ENCODE measurements around the gene OR10G3. TPM values are rescaled to one million over a fixed set of nuclear protein-coding genes. Genes with fewer than 3 reads are reported as not detected.

Gene OR10G3
- total and polyA plus RNA-seq, 2 of the 13 experiments (the other 11 are each of a cell fraction or from before 2014, with no cell fraction given) = not detected

DNA sequence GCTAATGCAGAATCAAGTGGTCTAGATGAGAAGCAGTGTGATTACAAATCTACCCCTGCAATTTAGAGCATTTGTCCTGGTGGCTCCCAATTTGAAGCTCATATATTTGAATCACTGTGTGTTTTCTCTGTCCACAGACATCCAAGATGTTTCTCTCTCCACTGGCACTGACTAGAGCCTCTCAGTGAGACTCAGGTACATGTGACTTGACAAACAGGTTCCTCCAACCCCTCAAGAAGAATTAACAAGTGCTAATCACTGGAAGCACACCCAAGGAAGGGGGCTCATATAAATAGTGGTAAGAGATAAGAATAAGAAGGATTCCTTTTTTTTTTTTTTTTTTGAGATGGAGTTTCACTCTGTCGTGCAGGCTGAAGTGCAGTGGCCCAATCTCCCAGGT lies 34.4 kb upstream of the OR10G3 start:
- Histone ChIP-seq H3K27ac (ENCODE audit: extremely low read length, insufficient read depth, low read length) (no peak overlapping the region), H3K4me2 (ENCODE audit: low read depth, low read length) (no peak overlapping the region), H4K20me1 (ENCODE audit: insufficient read depth, low read length) (no peaks in the 10 kb centered on the region), H3K79me2 (ENCODE audit: insufficient read depth, low read length) (no peaks in the 10 kb centered on the region), H2AFZ (ENCODE audit: low read length) (no peak overlapping the region), H3K4me3 (replicated peaks in 1 of 3; ENCODE audit: insufficient read depth in 1 of 3, low read depth in 2 of 3, low read length in 3 of 3) (no peak overlapping the region), H3K27me3 (ENCODE audit: control insufficient read depth in 1 of 2, insufficient read depth in 2 of 2, low read length in 2 of 2) (0 out of 5 replicates have a peak, but pooled peaks cover 0 to 12% of the 10 kb centered on the region in 2 experiments), H3K9ac (ENCODE audit: insufficient read depth, low read depth, low read length) (no peak overlapping the region), H3K4me1 (ENCODE audit: insufficient read depth, low read length) (no peaks in the 10 kb centered on the region), H3K9me3 (ENCODE audit: low read length) (no peaks in the 10 kb centered on the region), H3K36me3 (replicated peaks in 1 of 2; ENCODE audit: control insufficient read depth in 1 of 2, insufficient read depth in 2 of 2, low read length in 2 of 2) (no peaks in the 10 kb centered on the region)
- FAIRE-seq = no peak
- 15% methylated on average over 1 of the region's 1 CpG for WGBS (ENCODE audit: low lambda C conversion rate)
- no TSS peak for BruUV-seq (replicated peaks)
- ATAC-seq = no peak
- in situ Hi-C loops (cut with HindIII; ENCODE audit: extremely low pct_ligation_motif_present, low pct_unique_long_range_greater_than_20kb) (loop anchor here (25.0 kb wide), 1 partner anchor 98 kb away; no protein-coding TSS in a partner anchor), intact Hi-C loops (cut with micrococcal nuclease; ENCODE audit: unreplicated experiment) (no loop called here)
- ChIA-PET CTCF (ENCODE audit: low intra/inter-chr PET ratio, low total read pairs) (no interaction called here), POLR2A (no interaction called here)
- DNase-seq (ENCODE audit: low spot score) = no peak
- TF ChIP-seq WIZ (CRISPR knock-in tag; IDR thresholded peaks at IDR 0.05) = no peak
- TF ChIP-seq LCORL (IDR thresholded peaks at IDR 0.05) = no peak
- no peak for TF ChIP-seq LCORL (CRISPR knock-in tag; IDR thresholded peaks at IDR 0.05)
- TF ChIP-seq ZNF350 (CRISPR knock-in tag; IDR thresholded peaks at IDR 0.05; ENCODE audit: borderline replicate concordance, low read depth) = no peak
- TF ChIP-seq MTA1 (CRISPR knock-in tag; IDR thresholded peaks at IDR 0.05; ENCODE audit: borderline replicate concordance) = no peak
- TF ChIP-seq, protein P1, sequence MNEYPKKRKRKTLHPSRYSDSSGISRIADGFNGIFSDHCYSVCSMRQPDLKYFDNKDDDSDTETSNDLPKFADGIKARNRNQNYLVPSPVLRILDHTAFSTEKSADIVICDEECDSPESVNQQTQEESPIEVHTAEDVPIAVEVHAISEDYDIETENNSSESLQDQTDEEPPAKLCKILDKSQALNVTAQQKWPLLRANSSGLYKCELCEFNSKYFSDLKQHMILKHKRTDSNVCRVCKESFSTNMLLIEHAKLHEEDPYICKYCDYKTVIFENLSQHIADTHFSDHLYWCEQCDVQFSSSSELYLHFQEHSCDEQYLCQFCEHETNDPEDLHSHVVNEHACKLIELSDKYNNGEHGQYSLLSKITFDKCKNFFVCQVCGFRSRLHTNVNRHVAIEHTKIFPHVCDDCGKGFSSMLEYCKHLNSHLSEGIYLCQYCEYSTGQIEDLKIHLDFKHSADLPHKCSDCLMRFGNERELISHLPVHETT (CRISPR knock-in tag; conservative IDR thresholded peaks at IDR 0.05) = no peak
- TF ChIP-seq ZNF207 (IDR thresholded peaks at IDR 0.05; ENCODE audit: borderline replicate concordance) = no peak
- TF ChIP-seq, protein P2, sequence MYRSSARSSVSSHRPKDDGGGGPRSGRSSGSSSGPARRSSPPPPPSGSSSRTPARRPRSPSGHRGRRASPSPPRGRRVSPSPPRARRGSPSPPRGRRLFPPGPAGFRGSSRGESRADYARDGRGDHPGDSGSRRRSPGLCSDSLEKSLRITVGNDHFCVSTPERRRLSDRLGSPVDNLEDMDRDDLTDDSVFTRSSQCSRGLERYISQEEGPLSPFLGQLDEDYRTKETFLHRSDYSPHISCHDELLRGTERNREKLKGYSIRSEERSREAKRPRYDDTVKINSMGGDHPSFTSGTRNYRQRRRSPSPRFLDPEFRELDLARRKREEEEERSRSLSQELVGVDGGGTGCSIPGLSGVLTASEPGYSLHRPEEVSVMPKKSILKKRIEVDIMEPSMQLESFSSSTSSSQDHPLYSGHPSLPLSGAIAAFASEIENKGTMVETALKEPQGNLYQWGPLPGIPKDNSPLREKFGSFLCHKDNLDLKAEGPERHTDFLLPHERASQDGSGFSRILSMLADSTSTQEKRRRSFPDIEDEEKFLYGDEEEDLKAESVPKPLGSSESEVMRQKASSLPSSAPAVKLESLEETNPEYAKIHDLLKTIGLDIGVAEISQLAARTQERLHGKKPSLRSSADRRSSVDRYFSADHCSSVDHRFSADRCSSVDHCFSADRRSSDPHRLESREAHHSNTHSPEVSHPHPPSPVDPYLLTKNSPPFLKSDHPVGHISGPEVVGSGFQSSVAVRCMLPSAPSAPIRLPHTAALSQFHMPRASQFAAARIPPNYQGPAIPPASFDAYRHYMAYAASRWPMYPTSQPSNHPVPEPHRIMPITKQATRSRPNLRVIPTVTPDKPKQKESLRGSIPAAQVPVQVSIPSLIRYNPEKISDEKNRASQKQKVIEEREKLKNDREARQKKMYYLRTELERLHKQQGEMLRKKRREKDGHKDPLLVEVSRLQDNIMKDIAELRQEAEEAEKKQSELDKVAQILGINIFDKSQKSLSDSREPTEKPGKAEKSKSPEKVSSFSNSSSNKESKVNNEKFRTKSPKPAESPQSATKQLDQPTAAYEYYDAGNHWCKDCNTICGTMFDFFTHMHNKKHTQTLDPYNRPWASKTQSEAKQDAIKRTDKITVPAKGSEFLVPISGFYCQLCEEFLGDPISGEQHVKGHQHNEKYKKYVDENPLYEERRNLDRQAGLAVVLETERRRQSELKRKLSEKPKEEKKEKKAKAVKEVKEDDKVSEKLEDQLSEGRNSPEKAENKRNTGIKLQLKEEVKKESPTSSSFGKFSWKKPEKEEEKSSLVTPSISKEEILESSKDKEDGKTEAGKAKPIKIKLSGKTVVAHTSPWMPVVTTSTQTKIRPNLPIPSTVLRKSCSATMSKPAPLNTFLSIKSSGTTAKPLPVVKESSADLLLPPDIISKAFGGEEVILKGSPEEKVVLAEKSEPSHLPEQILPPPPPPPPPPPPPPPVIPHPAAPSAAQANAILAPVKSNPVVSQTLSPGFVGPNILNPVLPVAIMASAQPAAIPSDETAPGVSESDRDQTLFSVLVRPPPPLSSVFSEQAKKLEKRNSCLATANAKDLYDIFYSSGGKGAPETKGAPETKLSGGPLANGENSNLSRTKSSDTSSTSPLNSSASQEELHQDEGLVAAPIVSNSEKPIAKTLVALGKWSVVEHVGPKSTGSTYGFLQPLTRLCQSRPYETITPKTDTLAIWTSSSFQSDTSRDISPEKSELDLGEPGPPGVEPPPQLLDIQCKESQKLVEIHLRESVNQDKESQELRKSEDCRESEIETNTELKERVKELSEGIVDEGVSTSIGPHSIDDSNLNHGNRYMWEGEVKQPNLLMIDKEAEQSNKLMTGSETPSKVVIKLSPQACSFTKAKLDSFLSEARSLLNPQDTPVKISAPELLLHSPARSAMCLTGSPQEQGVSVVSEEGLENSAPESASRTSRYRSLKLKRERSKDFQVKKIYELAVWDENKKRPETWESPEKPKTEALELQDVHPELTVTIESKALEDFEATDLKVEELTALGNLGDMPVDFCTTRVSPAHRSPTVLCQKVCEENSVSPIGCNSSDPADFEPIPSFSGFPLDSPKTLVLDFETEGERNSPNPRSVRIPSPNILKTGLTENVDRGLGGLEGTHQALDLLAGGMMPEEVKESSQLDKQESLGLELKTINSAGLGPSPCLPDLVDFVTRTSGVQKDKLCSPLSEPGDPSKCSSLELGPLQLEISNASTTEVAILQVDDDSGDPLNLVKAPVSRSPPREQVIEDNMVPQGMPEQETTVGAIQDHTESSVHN (CRISPR knock-in tag; IDR thresholded peaks at IDR 0.05) = no peak
- TF ChIP-seq ZNF572 (CRISPR knock-in tag; IDR thresholded peaks at IDR 0.05) = no peak
- TF ChIP-seq NONO (IDR thresholded peaks at IDR 0.05) = no peak
- no peak for TF ChIP-seq NONO (CRISPR knock-in tag; conservative IDR thresholded peaks at IDR 0.05)
- no peak for TF ChIP-seq KDM5B (CRISPR knock-in tag; IDR thresholded peaks at IDR 0.05; ENCODE audit: borderline replicate concordance)
- TF ChIP-seq ZNF564 (CRISPR knock-in tag; IDR thresholded peaks at IDR 0.05) = no peak
- no peak for TF ChIP-seq HOXA7 (CRISPR knock-in tag; IDR thresholded peaks at IDR 0.05)
- no peak for TF ChIP-seq ZMAT3 (CRISPR knock-in tag; conservative IDR thresholded peaks at IDR 0.05)
- TF ChIP-seq ETV6 (CRISPR knock-in tag; conservative IDR thresholded peaks at IDR 0.05) = no peak
- no peak for TF ChIP-seq GLI4 (CRISPR knock-in tag; IDR thresholded peaks at IDR 0.05; ENCODE audit: borderline replicate concordance)
- no peak for TF ChIP-seq ZBTB42 (CRISPR knock-in tag; IDR thresholded peaks at IDR 0.05)
- TF ChIP-seq PHF8 (CRISPR knock-in tag; IDR thresholded peaks at IDR 0.05) = no peak

Data from HepG2 (cell line).